Muscle layer of duodenum (tissue), 2 donors: ENCODE measurements around the gene ENDOU.
A peak's percentile ranks its signal among the peaks of the same experiment; 100 is the strongest.

Experiments
- H3K27ac ChIP-seq: one replicate; pipeline ENCODE4 v1.7.0; 2013; ENCODE audit warnings: mild to moderate bottlenecking, low read length
- H3K27me3 ChIP-seq: one replicate; pipeline ENCODE4 v1.7.0; 2013; ENCODE audit warnings: low read depth, mild to moderate bottlenecking, control low read depth, low read length
- H3K36me3 ChIP-seq, 2 donors: one replicate each; pipeline ENCODE4 v1.7.0; 2013; ENCODE audit warnings: low read length in 2 of 2, control low read depth in 1 of 2, mild to moderate bottlenecking in 1 of 2; ENCODE audit not compliant: insufficient read depth in 2 of 2, control insufficient read depth in 1 of 2
- H3K4me1 ChIP-seq, 2 donors: one replicate each; pipeline ENCODE4 v1.7.0; 2013; ENCODE audit warnings: low read length in 2 of 2, mild to moderate bottlenecking in 2 of 2, control low read depth in 1 of 2, moderate library complexity in 1 of 2; ENCODE audit not compliant: insufficient read depth in 2 of 2, control insufficient read depth in 1 of 2
- H3K4me3 ChIP-seq, 2 donors: one replicate each; pipeline ENCODE4 v1.7.0; 2013; ENCODE audit warnings: low read length in 2 of 2, low read depth in 1 of 2, mild to moderate bottlenecking in 1 of 2
- H3K9me3 ChIP-seq, 2 donors: one replicate each; pipeline ENCODE4 v1.7.0; 2013; ENCODE audit warnings: low read length in 2 of 2, control low read depth in 1 of 2, mild to moderate bottlenecking in 1 of 2; ENCODE audit not compliant: control insufficient read depth in 1 of 2
- donor health status: healthy.

ENDOU gene

GRCh38 chr12:47712171-47712570 is 13.1 kb downstream of the ENDOU start:
- Histone ChIP-seq H3K4me1 (peaks cover 20 to 28% of the 10 kb centered on the region in 2 donors), H3K36me3 (no peaks in the 10 kb centered on the region), H3K9me3 (no peaks in the 10 kb centered on the region), H3K27ac (no peak overlapping the region), H3K4me3 (no peak overlapping the region), H3K27me3 (no peaks in the 10 kb centered on the region)

DNA sequence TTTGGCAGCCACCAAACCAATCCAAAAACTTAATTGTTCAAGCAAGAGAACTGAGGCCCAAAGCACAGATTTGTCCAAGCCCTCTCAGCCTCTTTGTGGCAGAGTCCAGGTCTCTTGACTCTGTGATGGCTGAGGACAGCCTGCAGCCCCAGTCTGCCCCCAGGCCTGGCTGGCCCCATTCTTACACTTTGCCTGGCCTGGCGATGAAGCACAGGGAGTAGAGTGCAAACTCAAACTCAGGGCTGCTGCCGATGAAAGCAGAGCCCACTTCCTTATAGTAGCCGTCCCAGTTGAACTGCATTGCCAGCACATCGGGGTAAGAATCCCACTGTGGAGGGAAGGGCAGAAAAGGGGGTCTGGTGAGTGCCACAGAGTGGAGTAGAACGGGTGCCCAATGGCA is 13.8 kb downstream of the ENDOU start:
- H3K9me3 ChIP-seq: no peaks in the 10 kb centered on the region
- no peaks in the 10 kb centered on the region for H3K36me3 ChIP-seq
- no peak overlapping the region for H3K27ac ChIP-seq

GRCh38 chr12:47710278-47710677 is 15.0 kb downstream of the ENDOU start:
- Histone ChIP-seq H3K27ac (no peak overlapping the region), H3K27me3 (no peaks in the 10 kb centered on the region), H3K9me3 (no peaks in the 10 kb centered on the region), H3K36me3 (no peaks in the 10 kb centered on the region), H3K4me1 (peaks cover 4 to 12% of the 10 kb centered on the region in 2 donors), H3K4me3 (no peak overlapping the region)

More for the DNA sequence above, 13.8 kb downstream of the ENDOU start:
- peaks cover 14 to 22% of the 10 kb centered on the region in 2 donors for H3K4me1 ChIP-seq
- H3K4me3 ChIP-seq: no peak overlapping the region
- no peaks in the 10 kb centered on the region for H3K27me3 ChIP-seq

DNA sequence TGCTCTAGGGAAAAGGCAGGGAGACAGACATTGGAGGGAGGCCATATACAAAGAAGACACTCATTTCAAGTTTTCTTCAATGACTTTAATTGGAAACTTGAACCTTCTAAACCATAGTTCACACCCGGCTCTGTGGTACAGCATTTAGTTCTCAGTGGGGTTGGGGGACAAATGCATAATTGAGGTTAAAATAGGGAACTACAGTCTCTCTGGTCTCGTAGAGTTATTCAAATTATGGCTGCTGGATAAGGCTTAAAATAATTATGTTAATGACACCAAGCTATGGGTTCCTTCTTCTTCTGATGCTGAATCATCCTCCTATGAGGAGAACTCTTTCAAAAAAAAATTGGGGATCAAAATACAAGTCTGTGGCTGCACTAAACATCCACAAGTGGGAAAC is 15.6 kb downstream of the ENDOU start:
- Histone ChIP-seq H3K9me3 (no peaks in the 10 kb centered on the region), H3K27me3 (no peaks in the 10 kb centered on the region), H3K4me1 (peaks cover 0 to 6% of the 10 kb centered on the region in 2 donors), H3K36me3 (no peaks in the 10 kb centered on the region), H3K4me3 (no peak overlapping the region), H3K27ac (no peak overlapping the region)

GRCh38 chr12:47709237-47709636 is 16.1 kb downstream of the ENDOU start:
- Histone ChIP-seq H3K27me3 (no peaks in the 10 kb centered on the region), H3K27ac (no peak overlapping the region)

GRCh38 chr12:47707905-47708543 is 17.3 kb downstream of the ENDOU start:
- Histone ChIP-seq H3K4me3 (no peak overlapping the region), H3K36me3 (no peaks in the 10 kb centered on the region), H3K27ac (no peak overlapping the region), H3K27me3 (no peaks in the 10 kb centered on the region), H3K9me3 (no peaks in the 10 kb centered on the region), H3K4me1 (peaks cover 0 to 6% of the 10 kb centered on the region in 2 donors)

More at GRCh38 chr12:47709237-47709636, 16.1 kb downstream of the ENDOU start:
- Histone ChIP-seq H3K9me3 (no peaks in the 10 kb centered on the region), H3K4me3 (no peak overlapping the region), H3K4me1 (peaks cover 0 to 6% of the 10 kb centered on the region in 2 donors), H3K36me3 (no peaks in the 10 kb centered on the region)

- H3K4me3 ChIP-seq: peak overlapping the region in 1 of 2 donors; percentile 82
- no peaks in the 10 kb centered on the region for H3K36me3 ChIP-seq
- H3K4me1 ChIP-seq: peaks cover 0 to 6% of the 10 kb centered on the region in 2 donors
- H3K27me3 ChIP-seq: no peaks in the 10 kb centered on the region
- H3K27ac ChIP-seq: no peak overlapping the region
- H3K9me3 ChIP-seq: no peaks in the 10 kb centered on the region
Observed at GRCh38 chr12:47707355-47707754, 17.9 kb downstream of the ENDOU start.

- Histone ChIP-seq H3K27ac (peak within 1 kb of the TSS; percentile 98), H3K36me3 (no peaks in the 10 kb centered on the region), H3K4me1 (peaks cover 0 to 6% of the 10 kb centered on the region in 2 donors), H3K9me3 (no peaks in the 10 kb centered on the region), H3K4me3 (peak within 1 kb of the TSS; percentile 82 to 91), H3K27me3 (no peaks in the 10 kb centered on the region)
Observed at GRCh38 chr12:47705566-47706425, 19.5 kb downstream of the ENDOU start, which contains the start of gene RPAP3. RPAP3 (minus strand) TSS chr12:47706030; CDS start chr12:47702840, 3,190 bp downstream.

- Histone ChIP-seq H3K27ac (no peak overlapping the region), H3K27me3 (no peaks in the 10 kb centered on the region), H3K36me3 (peaks cover under 1 to 6% of the 10 kb centered on the region in 2 donors), H3K4me1 (peaks cover 0 to 6% of the 10 kb centered on the region in 2 donors), H3K4me3 (peak overlapping the region; percentile 82 to 91), H3K9me3 (no peaks in the 10 kb centered on the region)
Observed at GRCh38 chr12:47705229-47705565, 20.1 kb downstream of the ENDOU start.

DNA sequence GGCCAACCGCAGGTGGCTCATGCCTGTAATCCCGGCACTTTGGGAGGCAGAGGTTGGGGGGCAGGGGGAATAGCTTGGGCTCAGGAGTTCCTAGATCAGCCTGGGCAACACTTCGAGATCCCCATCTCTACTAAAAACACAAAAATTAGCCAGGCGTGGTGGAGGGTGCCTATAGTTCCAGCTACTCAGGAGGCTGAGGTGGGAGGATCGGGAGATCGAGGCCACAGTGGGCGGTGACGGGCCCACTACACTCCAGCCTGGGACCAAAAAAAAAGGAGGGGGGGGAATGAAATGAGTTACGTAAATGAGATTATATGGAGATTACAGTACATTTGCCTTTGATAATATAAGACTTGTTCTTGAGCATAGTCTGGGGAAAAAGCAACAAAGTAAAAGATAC is 20.6 kb downstream of the ENDOU start:
- Histone ChIP-seq H3K4me3 (peak overlapping the region; percentile 82 to 91), H3K27ac (no peak overlapping the region), H3K9me3 (no peaks in the 10 kb centered on the region), H3K27me3 (no peaks in the 10 kb centered on the region), H3K36me3 (peaks cover 6 to 8% of the 10 kb centered on the region in 2 donors), H3K4me1 (peaks cover 0 to 6% of the 10 kb centered on the region in 2 donors)

- H3K4me3 ChIP-seq: no peak overlapping the region
- no peaks in the 10 kb centered on the region for H3K9me3 ChIP-seq
- H3K27me3 ChIP-seq: no peaks in the 10 kb centered on the region
- H3K27ac ChIP-seq: no peak overlapping the region
- H3K4me1 ChIP-seq: no peaks in the 10 kb centered on the region
- peaks cover 21 to 24% of the 10 kb centered on the region in 2 donors for H3K36me3 ChIP-seq
Observed at GRCh38 chr12:47700263-47700662, 25.0 kb downstream of the ENDOU start.
